HEK293 (cell line): ENCODE measurements around the gene SAMD4A.

Source experiments
- CTCF ChIA-PET: fragments of 350-600 bp; formaldehyde crosslinking; extraction: SDS; loops from one replicate; lab custom pipeline; 2021; ENCODE audit warnings: antibody characterized with exemption; lab: Yijun Ruan, JAX
- POLR2A ChIA-PET: fragments of 300-600 bp; formaldehyde crosslinking; extraction: SDS; loops from one replicate; lab custom pipeline; 2020; ENCODE audit warnings: antibody characterized with exemption, inconsistent platforms; lab: Yijun Ruan, JAX
- H3K27ac ChIP-seq: fragments of 200-500 bp; sonication (Bioruptor generic); 2 replicates; pipeline ENCODE4 v1.5.1; 2014; ENCODE audit warnings: low read depth, low read length, control low read depth, inconsistent platforms; ENCODE audit errors: extremely low read depth
- H3K36me3 ChIP-seq, 2 experiments: fragments of 200-500 bp in 1 of 2; sonication (Bioruptor generic) in 1 of 2; 1 replicate in 1 of 2; 2 replicates in 1 of 2; pipeline ENCODE4 v1.5.1; 2014 to 2017; ENCODE audit warnings: inconsistent platforms in 2 of 2, low read length in 2 of 2; ENCODE audit not compliant: control insufficient read depth in 2 of 2, insufficient read depth in 1 of 2
- H3K4me1 ChIP-seq: fragments of 200-500 bp; sonication (Bioruptor generic); 2 replicates; pipeline ENCODE4 v1.5.1; 2014; ENCODE audit warnings: mild to moderate bottlenecking, low read length, inconsistent platforms; ENCODE audit not compliant: control insufficient read depth, insufficient read depth
- H3K4me3 ChIP-seq: 2 replicates; pipeline ENCODE4 v1.5.1; 2011; ENCODE audit warnings: low read depth, mild to moderate bottlenecking, control low read depth, low read length, moderate library complexity
- H3K9me3 ChIP-seq: fragments of 200-500 bp; sonication (Bioruptor generic); 2 replicates; pipeline ENCODE4 v1.5.1; 2014; ENCODE audit warnings: low read depth, low read length, inconsistent platforms; ENCODE audit not compliant: control insufficient read depth, insufficient read depth
- BCL6B ChIP-seq: fragments of 450-650 bp; formaldehyde crosslinking; IDR thresholded peaks from 2 replicates; pipeline ENCODE4 v1.5.1; 2017; ENCODE audit warnings: missing biosample characterization, missing genetic modification characterization
- KLF1 ChIP-seq: fragments of 450-650 bp; formaldehyde crosslinking; IDR thresholded peaks from 2 replicates; pipeline ENCODE4 v1.5.1; 2016; ENCODE audit warnings: missing biosample characterization, missing genetic modification characterization
- KLF10 ChIP-seq: fragments of 450-650 bp; IDR thresholded peaks from 2 replicates; pipeline ENCODE4 v1.5.1; 2018; ENCODE audit warnings: missing biosample characterization, mild to moderate bottlenecking, missing genetic modification characterization
- KLF9 ChIP-seq: fragments of 450-650 bp; formaldehyde crosslinking; IDR thresholded peaks from 2 replicates; pipeline ENCODE4 v1.5.1; 2016; ENCODE audit warnings: missing biosample characterization, missing genetic modification characterization, low read depth
- ZNF114 ChIP-seq: fragments of 450-650 bp; formaldehyde crosslinking; IDR thresholded peaks from 2 replicates; pipeline ENCODE4 v1.5.0; 2017; ENCODE audit warnings: missing biosample characterization, missing genetic modification characterization
- ZNF121 ChIP-seq: fragments of 450-650 bp; formaldehyde crosslinking; IDR thresholded peaks from 2 replicates; pipeline ENCODE4 v1.5.1; 2016; ENCODE audit warnings: missing biosample characterization, missing genetic modification characterization
- ZNF155 ChIP-seq: fragments of 450-650 bp; formaldehyde crosslinking; IDR thresholded peaks from 2 replicates; pipeline ENCODE4 v1.5.1; 2016; ENCODE audit warnings: missing biosample characterization, missing genetic modification characterization
- ZNF202 ChIP-seq: fragments of 450-650 bp; formaldehyde crosslinking; IDR thresholded peaks from 2 replicates; pipeline ENCODE4 v1.5.1; 2016; ENCODE audit warnings: missing biosample characterization, missing genetic modification characterization, borderline replicate concordance
- ZNF214 ChIP-seq: fragments of 450-650 bp; formaldehyde crosslinking; IDR thresholded peaks from 2 replicates; pipeline ENCODE4 v1.5.1; 2017; ENCODE audit warnings: missing biosample characterization, mild to moderate bottlenecking, missing genetic modification characterization, borderline replicate concordance
- ZNF248 ChIP-seq: fragments of 450-650 bp; formaldehyde crosslinking; IDR thresholded peaks from 2 replicates; pipeline ENCODE4 v1.5.1; 2017; ENCODE audit warnings: missing biosample characterization, missing genetic modification characterization
- ZNF26 ChIP-seq: fragments of 450-650 bp; formaldehyde crosslinking; IDR thresholded peaks from 2 replicates; pipeline ENCODE4 v1.5.1; 2016; ENCODE audit warnings: missing biosample characterization, missing genetic modification characterization
- ZNF274 ChIP-seq, 2 experiments: fragments of 200-500 bp in 1 of 2; fragments of 450-650 bp in 1 of 2; sonication (Bioruptor generic) in 1 of 2; formaldehyde crosslinking in 1 of 2; IDR thresholded peaks; 2 replicates each; pipeline versions ENCODE4 v1.5.1 to v1.6.1; 2014 to 2016; ENCODE audit warnings: borderline replicate concordance in 1 of 2, inconsistent platforms in 1 of 2, low read length in 1 of 2, missing biosample characterization in 1 of 2, missing genetic modification characterization in 1 of 2
- ZNF37A ChIP-seq: fragments of 450-650 bp; IDR thresholded peaks from 2 replicates; pipeline ENCODE4 v1.5.1; 2018; ENCODE audit warnings: missing biosample characterization, missing genetic modification characterization
- ZNF394 ChIP-seq: fragments of 450-650 bp; formaldehyde crosslinking; IDR thresholded peaks from 2 replicates; pipeline ENCODE4 v1.5.1; 2016; ENCODE audit warnings: missing biosample characterization, missing genetic modification characterization, mild to moderate bottlenecking, moderate library complexity, borderline replicate concordance
- ZNF423 ChIP-seq: fragments of 450-650 bp; formaldehyde crosslinking; IDR thresholded peaks from 2 replicates; pipeline ENCODE4 v1.5.1; 2016; ENCODE audit warnings: missing biosample characterization, missing genetic modification characterization
- ZNF529 ChIP-seq: fragments of 450-650 bp; formaldehyde crosslinking; IDR thresholded peaks from 2 replicates; pipeline ENCODE4 v1.5.1; 2017; ENCODE audit warnings: missing genetic modification characterization, missing biosample characterization; ENCODE audit not compliant: insufficient replicate concordance
- ZNF585B ChIP-seq: fragments of 450-650 bp; formaldehyde crosslinking; IDR thresholded peaks from 2 replicates; pipeline ENCODE4 v1.5.1; 2016; ENCODE audit warnings: missing biosample characterization, missing genetic modification characterization
- ZNF658 ChIP-seq: fragments of 450-650 bp; formaldehyde crosslinking; IDR thresholded peaks from 2 replicates; pipeline ENCODE4; 2016; ENCODE audit warnings: missing biosample characterization, missing genetic modification characterization
- ZNF777 ChIP-seq: fragments of 450-650 bp; formaldehyde crosslinking; IDR thresholded peaks from 2 replicates; pipeline ENCODE4 v1.5.1; 2017; ENCODE audit warnings: missing biosample characterization, missing genetic modification characterization, borderline replicate concordance
- ZNF843 ChIP-seq: fragments of 450-650 bp; formaldehyde crosslinking; IDR thresholded peaks from 2 replicates; pipeline ENCODE4 v1.5.1; 2016; ENCODE audit warnings: missing biosample characterization, missing genetic modification characterization
- TF ChIP-seq, protein P1 (sequence below): fragments of 450-650 bp; formaldehyde crosslinking; IDR thresholded peaks from 2 replicates; pipeline ENCODE4 v1.5.1; 2017; ENCODE audit warnings: missing biosample characterization, missing genetic modification characterization

Gene SAMD4A

GRCh38 chr14:54654605-54655004, 87.7 kb downstream of the SAMD4A start (continued):
- no peak for TF ChIP-seq KLF10 (tag by site-specific recombination)
- no peak for TF ChIP-seq ZNF202 (tag by site-specific recombination)
- TF ChIP-seq, protein P1, sequence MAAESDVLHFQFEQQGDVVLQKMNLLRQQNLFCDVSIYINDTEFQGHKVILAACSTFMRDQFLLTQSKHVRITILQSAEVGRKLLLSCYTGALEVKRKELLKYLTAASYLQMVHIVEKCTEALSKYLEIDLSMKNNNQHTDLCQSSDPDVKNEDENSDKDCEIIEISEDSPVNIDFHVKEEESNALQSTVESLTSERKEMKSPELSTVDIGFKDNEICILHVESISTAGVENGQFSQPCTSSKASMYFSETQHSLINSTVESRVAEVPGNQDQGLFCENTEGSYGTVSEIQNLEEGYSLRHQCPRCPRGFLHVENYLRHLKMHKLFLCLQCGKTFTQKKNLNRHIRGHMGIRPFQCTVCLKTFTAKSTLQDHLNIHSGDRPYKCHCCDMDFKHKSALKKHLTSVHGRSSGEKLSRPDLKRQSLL = no peak
- no peak for TF ChIP-seq ZNF155 (tag by site-specific recombination)
- no peak for TF ChIP-seq KLF9 (tag by site-specific recombination)
- TF ChIP-seq ZNF274 (IDR thresholded peaks at IDR 0.05; ENCODE audit: low read length) = no peak
- no peak for TF ChIP-seq ZNF274 (tag by site-specific recombination; IDR thresholded peaks at IDR 0.05; ENCODE audit: borderline replicate concordance)
- TF ChIP-seq ZNF121 (tag by site-specific recombination) = no peak
- no peak for TF ChIP-seq ZNF214 (tag by site-specific recombination)
- TF ChIP-seq ZNF843 (tag by site-specific recombination) = no peak
- no peak for TF ChIP-seq ZNF777 (tag by site-specific recombination)

GRCh38 chr14:54658836-54659235, 91.9 kb downstream of the SAMD4A start:
- TF ChIP-seq ZNF529 (tag by site-specific recombination) (no peak), ZNF394 (tag by site-specific recombination) (no peak), KLF1 (tag by site-specific recombination) (no peak), ZNF114 (no peak), BCL6B (tag by site-specific recombination) (no peak), ZNF658 (tag by site-specific recombination) (no peak), ZNF37A (tag by site-specific recombination) (no peak), ZNF248 (no peak), ZNF423 (tag by site-specific recombination) (no peak), ZNF26 (tag by site-specific recombination) (no peak)
- H3K27ac ChIP-seq = no peak overlapping the region
- no peaks in the 10 kb centered on the region for H3K4me1 ChIP-seq
- H3K9me3 ChIP-seq = no peaks in the 10 kb centered on the region
- ChIA-PET CTCF (interaction anchor here (0.6 kb wide), 1 partner anchor 154 kb away, joined by 3 read pairs; no protein-coding TSS in a partner anchor), POLR2A (no interaction called here)
- H3K36me3 ChIP-seq = no peaks in the 10 kb centered on the region
- no peak overlapping the region for H3K4me3 ChIP-seq

GRCh38 chr14:54659365-54659764, 92.4 kb downstream of the SAMD4A start:
- no peak for TF ChIP-seq ZNF585B (tag by site-specific recombination)
- no peaks in the 10 kb centered on the region for H3K36me3 ChIP-seq
- no peak overlapping the region for H3K4me3 ChIP-seq
- no peaks in the 10 kb centered on the region for H3K9me3 ChIP-seq
- no peak overlapping the region for H3K27ac ChIP-seq
- H3K4me1 ChIP-seq = no peaks in the 10 kb centered on the region
- POLR2A ChIA-PET = no interaction called here
- CTCF ChIA-PET = no interaction called here
